HepG2 (cell line): ENCODE results near the gene OR52E1. TPM values are rescaled to one million over a fixed set of nuclear protein-coding genes. Genes with fewer than 3 reads are reported as not detected.
A peak's percentile ranks its signal among the peaks of the same experiment; 100 is the strongest.

Experiments
- ATAC-seq: fragments of 200-7000 bp; cut with Tn5 transposase; 3 replicates; pipeline ENCODE4 v1.9.1; 2020; ENCODE audit warnings: mild to moderate bottlenecking, moderate library complexity
- BruUV-seq: library from RNA; stranded (reverse); fragments of 400-500 nt; replicated peaks from 2 replicates; lab custom pipeline; 2021; lab: Mats Ljungman, UMichigan
- CTCF ChIA-PET: fragments of 300-600 bp; formaldehyde crosslinking; extraction: SDS; loops from one replicate; lab custom pipeline; 2021; ENCODE audit warnings: low total read pairs, inconsistent platforms, low intra/inter-chr PET ratio; lab: Yijun Ruan, JAX
- POLR2A ChIA-PET: fragments of 350-600 bp; sonication (Branson Sonifier 250); formaldehyde crosslinking; loops from one replicate; lab custom pipeline; 2020; ENCODE audit warnings: antibody characterized with exemption, inconsistent platforms; lab: Yijun Ruan, JAX
- DNase-seq: peaks from one replicate; pipeline ENCODE4 v3.0.0-alpha.2; 2015; ENCODE audit warnings: low spot score
- FAIRE-seq: peaks from 3 replicates; lab custom pipeline; 2011; peaks lifted over from hg19 to GRCh38; lab: Jason Lieb, UNC
- H2AFZ ChIP-seq: one replicate; pipeline ENCODE4 v1.6.1; 2011; ENCODE audit warnings: low read length, inconsistent platforms
- H3K27ac ChIP-seq: fragments of 300-600 bp; 3 replicates; pipeline ENCODE4 v1.8.0; 2011; ENCODE audit warnings: mixed run types, mild to moderate bottlenecking, mixed read lengths, low read length, inconsistent platforms; ENCODE audit not compliant: insufficient read depth; ENCODE audit errors: extremely low read length
- H3K27me3 ChIP-seq, 2 experiments: fragments of 200-600 bp in 1 of 2; 2 replicates in 1 of 2; 3 replicates in 1 of 2; pipeline versions ENCODE4 v1.6.0 to v1.8.0; 2011; ENCODE audit warnings: low read length in 2 of 2, mild to moderate bottlenecking in 2 of 2, moderate library complexity in 2 of 2, inconsistent platforms in 1 of 2; ENCODE audit not compliant: insufficient read depth in 2 of 2, control insufficient read depth in 1 of 2
- H3K36me3 ChIP-seq, 2 experiments: fragments of 200-600 bp in 1 of 2; replicated peaks in 1 of 2; 2 replicates in 1 of 2; 3 replicates in 1 of 2; pipeline versions ENCODE4 v1.5.1 to v1.8.0; 2011; ENCODE audit warnings: low read length in 2 of 2, inconsistent platforms in 1 of 2; ENCODE audit not compliant: insufficient read depth in 2 of 2, control insufficient read depth in 1 of 2
- H3K4me1 ChIP-seq: 2 replicates; pipeline ENCODE4 v1.5.1; 2012; ENCODE audit warnings: low read length, inconsistent platforms; ENCODE audit not compliant: insufficient read depth
- H3K4me2 ChIP-seq: 2 replicates; pipeline ENCODE4 v1.6.0; 2011; ENCODE audit warnings: low read depth, low read length, inconsistent platforms
- H3K4me3 ChIP-seq, 3 experiments: fragments of 200-600 bp in 1 of 3; sonication (generic), shearing (Covaris generic) in 1 of 3; replicated peaks in 1 of 3; 2 replicates each; pipeline ENCODE4 v1.5.1; 2011 to 2016; ENCODE audit warnings: low read length in 3 of 3, inconsistent platforms in 2 of 3, low read depth in 2 of 3, mild to moderate bottlenecking in 2 of 3, control low read depth in 1 of 3, mixed read lengths in 1 of 3; ENCODE audit not compliant: insufficient read depth in 1 of 3
- H3K79me2 ChIP-seq: one replicate; pipeline ENCODE4 v1.6.1; 2011; ENCODE audit warnings: low read length, inconsistent platforms; ENCODE audit not compliant: insufficient read depth
- H3K9ac ChIP-seq: 2 replicates; pipeline ENCODE4 v1.6.0; 2011; ENCODE audit warnings: mild to moderate bottlenecking, low read depth, low read length, inconsistent platforms; ENCODE audit not compliant: insufficient read depth
- H3K9me3 ChIP-seq: 2 replicates; pipeline ENCODE4 v1.5.1; 2012; ENCODE audit warnings: mild to moderate bottlenecking, low read length
- H4K20me1 ChIP-seq: 2 replicates; pipeline ENCODE4 v1.6.0; 2011; ENCODE audit warnings: inconsistent platforms, mild to moderate bottlenecking, low read length, moderate library complexity; ENCODE audit not compliant: insufficient read depth
- HMG20B ChIP-seq: conservative IDR thresholded peaks from 2 replicates; pipeline ENCODE4 v1.6.1; 2016; ENCODE audit warnings: missing genetic modification reagents, missing compliant biosample characterization
- HNRNPK ChIP-seq: fragments of 200-400 bp; formaldehyde crosslinking; IDR thresholded peaks from 2 replicates; pipeline ENCODE4 v1.6.1; 2018; ENCODE audit warnings: low read length, low read depth, moderate library complexity, mild to moderate bottlenecking; ENCODE audit not compliant: poor library complexity, severe bottlenecking
- KDM3A ChIP-seq: IDR thresholded peaks from 2 replicates; pipeline ENCODE4 v1.6.1; 2018; ENCODE audit warnings: low read depth, missing compliant biosample characterization
- PCBP1 ChIP-seq: fragments of 200-400 bp; formaldehyde crosslinking; IDR thresholded peaks from 2 replicates; pipeline ENCODE4 v1.6.1; 2017; ENCODE audit warnings: mild to moderate bottlenecking, low read depth, low read length, borderline replicate concordance
- SNRNP70 ChIP-seq: fragments of 200-400 bp; formaldehyde crosslinking; IDR thresholded peaks from 2 replicates; pipeline ENCODE4 v1.6.1; 2017; ENCODE audit warnings: mild to moderate bottlenecking, low read depth, low read length, moderate library complexity
- ZNF335 ChIP-seq: sonication (generic); formaldehyde crosslinking; IDR thresholded peaks from 2 replicates; pipeline ENCODE4 v1.4.0; 2020; ENCODE audit warnings: missing genetic modification reagents
- WGBS: methylation state at CpG from one replicate; pipeline ENCODE4 v1.1.6; 2017; ENCODE audit warnings: low lambda C conversion rate; 5-methylcytosine and 5-hydroxymethylcytosine counted together
- in situ Hi-C: cut with HindIII; loops from 2 replicates; pipeline ENCODE4 v1.10.0; 2017; ENCODE audit warnings: low pct_unique_long_range_greater_than_20kb; ENCODE audit not compliant: extremely low pct_ligation_motif_present
- intact Hi-C: fragments of 100-400 bp; cut with micrococcal nuclease; formaldehyde crosslinking; loops from one replicate; pipeline ENCODE4 v1.10.0; 2022; ENCODE audit not compliant: unreplicated experiment
- polyA plus RNA-seq, 8 experiments: library from polyadenylated mRNA; depleted of rRNA in 3 of 8; stranded (reverse) in 7 of 8; unstranded in 1 of 8; fragments of >200 nt; fragmentation: Illumina TruSeq in 4 of 8; extraction: Trizol in 4 of 8; gene quantifications; 2 replicates each; pipeline versions ENCODE4 v1.2.1 to v1.2.3, GENCODE V29; 2011 to 2016; ENCODE audit warnings: low read depth in 4 of 8, missing spikeins in 1 of 8, mixed read lengths in 1 of 8; ENCODE audit not compliant: insufficient read depth in 1 of 8
- total RNA-seq, 5 experiments: library from RNA; depleted of rRNA; stranded (reverse); fragments of >200 nt; fragmentation: Illumina TruSeq; extraction: Trizol; gene quantifications; 2 replicates each; pipeline ENCODE4 v1.2.3, GENCODE V29; 2016; ENCODE audit warnings: low read depth in 1 of 5

Gene OR52E1
- total and polyA plus RNA-seq, 2 of the 13 experiments (the other 11 are each of a cell fraction or from before 2014, with no cell fraction given) = not detected

DNA sequence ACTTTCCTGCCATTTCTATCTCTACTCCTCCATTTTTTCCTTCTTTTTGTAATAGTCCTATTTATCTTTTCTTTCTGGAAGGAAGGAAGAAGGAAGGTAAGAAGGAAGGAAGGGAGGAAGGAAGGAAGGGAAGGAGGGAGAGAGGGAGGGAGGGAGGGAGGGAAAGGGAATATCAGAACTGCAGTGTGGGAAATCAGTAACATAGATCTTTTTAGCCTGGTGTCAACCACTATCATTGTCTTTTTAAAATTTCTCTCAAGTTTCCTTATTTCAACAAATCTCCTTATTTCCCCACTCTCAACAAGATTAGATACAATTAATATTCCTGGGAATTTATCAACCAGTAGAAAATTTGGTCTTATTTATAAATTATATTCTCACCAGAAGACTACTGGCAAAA is 33.7 kb downstream of the OR52E1 start:
- Histone ChIP-seq H2AFZ (no peak overlapping the region), H3K27ac (no peak overlapping the region), H3K79me2 (no peaks in the 10 kb centered on the region), H3K4me3 (no peak overlapping the region), H4K20me1 (no peaks in the 10 kb centered on the region), H3K4me1 (no peaks in the 10 kb centered on the region), H3K36me3 (no peaks in the 10 kb centered on the region), H3K4me2 (no peak overlapping the region), H3K9me3 (no peaks in the 10 kb centered on the region), H3K27me3 (peaks cover 0 to 10% of the 10 kb centered on the region in 2 experiments; a peak in 2 of 5 replicates), H3K9ac (no peak overlapping the region)
- ChIA-PET POLR2A (no interaction called here), CTCF (no interaction called here)
- ATAC-seq = no peak
- FAIRE-seq = no peak
- intact Hi-C loops (no loop called here), in situ Hi-C loops (no loop called here)
- peak; percentile 75 for TF ChIP-seq HNRNPK
- TF ChIP-seq PCBP1 = 0 out of 2 replicates have a peak, but pooled peaks have one; percentile 33
- no peak for TF ChIP-seq KDM3A (CRISPR knock-in tag)
- no peak for TF ChIP-seq SNRNP70
- no TSS peak for BruUV-seq
- DNase-seq = no peak

DNA sequence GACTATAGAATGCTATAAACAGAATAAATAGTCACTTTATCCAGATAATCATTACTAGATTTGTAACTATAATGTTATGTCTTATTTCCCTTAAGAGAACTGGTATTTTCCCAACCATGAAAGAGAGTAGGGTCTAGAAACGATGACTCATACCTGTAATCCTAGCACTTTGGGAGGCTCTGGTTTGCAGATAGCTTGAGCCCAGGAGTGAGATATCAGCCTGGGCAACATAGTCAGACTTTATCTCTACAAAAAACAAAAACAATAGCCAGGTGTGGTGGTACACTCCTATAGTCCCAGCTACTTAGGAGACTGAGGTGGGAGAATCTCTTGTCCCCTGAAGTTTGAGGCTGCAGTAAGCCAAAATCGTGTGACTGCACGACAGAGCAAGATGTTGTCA is 37.9 kb downstream of the OR52E1 start:
- Histone ChIP-seq H3K9ac (no peak overlapping the region), H2AFZ (no peak overlapping the region), H3K27ac (no peak overlapping the region), H3K4me3 (no peak overlapping the region), H3K27me3 (peaks cover 0 to 10% of the 10 kb centered on the region in 2 experiments; a peak in 2 of 5 replicates), H3K4me1 (no peaks in the 10 kb centered on the region), H3K4me2 (no peak overlapping the region), H4K20me1 (no peaks in the 10 kb centered on the region), H3K9me3 (no peaks in the 10 kb centered on the region), H3K79me2 (no peaks in the 10 kb centered on the region), H3K36me3 (no peaks in the 10 kb centered on the region)
- intact Hi-C loops (no loop called here), in situ Hi-C loops (no loop called here)
- DNase-seq = no peak
- no peak for FAIRE-seq
- no TSS peak for BruUV-seq
- no peak for ATAC-seq
- WGBS = 0% methylated on average over 3 of the region's 3 CpGs
- TF ChIP-seq ZNF335 (CRISPR knock-in tag) (no peak), HMG20B (CRISPR knock-in tag) (no peak)
- ChIA-PET POLR2A (no interaction called here), CTCF (no interaction called here)
